Fibroblast of pulmonary artery (primary cell): ENCODE measurements around the gene GALNT2.

ENCODE experiments used
- DNase-seq: peaks from one replicate; pipeline ENCODE4 v3.0.0-alpha.2; 2010; ENCODE audit warnings: low read depth
- H3K4me3 ChIP-seq: replicated peaks from 2 replicates; pipeline ENCODE4 v1.5.1; 2011; ENCODE audit warnings: low read depth, mild to moderate bottlenecking, control low read depth, low read length, moderate library complexity
- TF ChIP-seq, protein P1 (sequence below): IDR thresholded peaks from 2 replicates; pipeline ENCODE4 v1.5.1; 2011; ENCODE audit warnings: mild to moderate bottlenecking, control low read depth, low read length, inconsistent platforms; ENCODE audit errors: missing control alignments

GALNT2 gene

GRCh38 chr1:230266456-230266855, 199.4 kb downstream of the GALNT2 start:
- TF ChIP-seq, protein P1, sequence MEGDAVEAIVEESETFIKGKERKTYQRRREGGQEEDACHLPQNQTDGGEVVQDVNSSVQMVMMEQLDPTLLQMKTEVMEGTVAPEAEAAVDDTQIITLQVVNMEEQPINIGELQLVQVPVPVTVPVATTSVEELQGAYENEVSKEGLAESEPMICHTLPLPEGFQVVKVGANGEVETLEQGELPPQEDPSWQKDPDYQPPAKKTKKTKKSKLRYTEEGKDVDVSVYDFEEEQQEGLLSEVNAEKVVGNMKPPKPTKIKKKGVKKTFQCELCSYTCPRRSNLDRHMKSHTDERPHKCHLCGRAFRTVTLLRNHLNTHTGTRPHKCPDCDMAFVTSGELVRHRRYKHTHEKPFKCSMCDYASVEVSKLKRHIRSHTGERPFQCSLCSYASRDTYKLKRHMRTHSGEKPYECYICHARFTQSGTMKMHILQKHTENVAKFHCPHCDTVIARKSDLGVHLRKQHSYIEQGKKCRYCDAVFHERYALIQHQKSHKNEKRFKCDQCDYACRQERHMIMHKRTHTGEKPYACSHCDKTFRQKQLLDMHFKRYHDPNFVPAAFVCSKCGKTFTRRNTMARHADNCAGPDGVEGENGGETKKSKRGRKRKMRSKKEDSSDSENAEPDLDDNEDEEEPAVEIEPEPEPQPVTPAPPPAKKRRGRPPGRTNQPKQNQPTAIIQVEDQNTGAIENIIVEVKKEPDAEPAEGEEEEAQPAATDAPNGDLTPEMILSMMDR: no peak
- no peak for DNase-seq
- no peak overlapping the region for H3K4me3 ChIP-seq

DNA sequence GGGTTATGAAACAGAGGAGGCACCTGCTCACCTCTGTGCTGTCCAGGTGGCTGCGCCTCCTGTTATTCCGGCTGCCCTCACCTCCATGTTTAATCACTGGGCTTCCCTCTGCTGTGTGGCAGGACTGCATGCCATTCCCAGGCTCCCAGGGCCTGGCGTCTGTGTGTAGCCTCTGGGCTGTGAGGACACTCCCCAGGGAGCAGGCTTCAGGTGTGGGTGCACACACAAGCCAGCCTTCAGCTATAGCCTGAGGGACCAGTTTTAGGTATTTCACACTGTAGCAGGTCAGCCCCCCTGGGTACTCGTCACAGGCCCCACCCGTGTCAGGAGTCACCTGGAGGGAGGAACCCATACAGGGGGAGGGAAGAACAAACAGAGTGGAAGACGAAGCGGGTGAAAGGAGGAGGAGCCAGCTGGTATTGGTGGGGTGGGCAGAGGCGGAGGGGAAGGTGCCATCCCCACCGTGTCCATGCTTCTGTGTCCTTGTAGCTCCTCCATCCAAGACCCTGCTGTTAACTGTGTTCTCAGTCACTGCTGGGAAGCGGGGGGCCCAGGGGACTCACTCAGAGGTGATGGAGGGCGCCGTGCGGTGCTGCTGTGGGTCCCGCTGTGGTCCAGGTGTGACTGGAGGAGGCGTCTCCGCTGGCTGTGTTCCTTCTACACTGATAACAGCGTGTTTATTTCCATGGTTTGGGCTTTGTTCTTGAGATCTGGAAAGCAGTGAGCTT, 200.5 kb downstream of the GALNT2 start:
- no peak overlapping the region for H3K4me3 ChIP-seq
- no peak for DNase-seq
- TF ChIP-seq, protein P1: no peak

- no peak overlapping the region for H3K4me3 ChIP-seq
- peak; percentile 87 for DNase-seq
- TF ChIP-seq, protein P1: peak; percentile 84
Measured at GRCh38 chr1:230268371-230269170, 201.5 kb downstream of the GALNT2 start.

DNA sequence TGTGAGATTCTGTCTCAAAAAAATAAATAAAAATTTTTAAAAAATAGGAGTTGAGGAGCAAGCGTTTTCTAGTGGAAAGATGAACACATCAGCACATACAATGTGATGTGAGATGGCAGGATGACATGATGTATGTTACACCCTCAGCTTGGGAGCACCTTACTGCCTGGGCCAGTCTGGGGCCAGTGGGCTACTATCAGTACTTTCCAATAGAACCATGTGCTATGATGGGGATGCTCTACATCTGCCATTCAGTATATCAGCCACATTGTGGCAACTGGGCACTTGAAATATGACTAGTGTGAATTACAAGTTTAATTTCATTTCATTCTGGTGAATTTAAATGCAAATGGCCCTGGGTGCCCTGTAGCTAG, 203.1 kb downstream of the GALNT2 start:
- H3K4me3 ChIP-seq: no peak overlapping the region
- DNase-seq: no peak
- TF ChIP-seq, protein P1: no peak

GRCh38 chr1:230270559-230271281, 203.7 kb downstream of the GALNT2 start:
- H3K4me3 ChIP-seq: no peak overlapping the region
- TF ChIP-seq, protein P1: no peak

GRCh38 chr1:230271300-230272035, 204.4 kb downstream of the GALNT2 start:
- no peak overlapping the region for H3K4me3 ChIP-seq
- DNase-seq: no peak
- TF ChIP-seq, protein P1: no peak

More at GRCh38 chr1:230270559-230271281, 203.7 kb downstream of the GALNT2 start:
- peak; percentile 80 for DNase-seq
